ENCODE data around the gene DVL3. TPM values are rescaled to one million over a fixed set of nuclear protein-coding genes. Genes with fewer than 3 reads are reported as not detected.

The DVL3 gene
- total RNA-seq, 1 experiment from 2014 or later: 60.7 TPM

DNA sequence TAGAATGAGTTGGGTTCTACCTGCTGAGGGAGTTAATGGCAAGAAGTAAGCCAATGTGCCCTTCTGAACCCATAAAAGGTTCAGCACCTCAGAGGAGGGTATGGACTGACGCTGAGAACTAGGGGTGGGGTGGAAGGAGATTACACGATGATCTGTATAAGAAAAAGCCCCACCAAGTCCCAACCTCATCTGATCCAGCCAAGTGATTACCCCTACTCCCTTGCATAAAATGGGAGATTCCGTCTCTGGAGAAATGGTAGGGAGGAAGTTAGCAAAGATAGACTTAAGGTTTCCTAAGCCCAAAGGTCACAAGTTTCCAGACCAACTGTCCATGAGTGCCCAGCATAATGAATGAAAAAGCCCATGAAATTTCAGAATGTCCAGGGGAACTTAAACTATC is 7.1 kb upstream of the DVL3 start:
- Histone ChIP-seq H3K36me3 (ENCODE audit: control insufficient read depth in 1 of 2, insufficient read depth in 2 of 2, low read length in 2 of 2) (peaks cover 11 to 20% of the 10 kb centered on the region in 2 experiments; a peak in 3 of 4 replicates), H3K27me3 (ENCODE audit: insufficient read depth, low read length) (no peaks in the 10 kb centered on the region), H3K4me1 (ENCODE audit: control insufficient read depth in 1 of 2, insufficient read depth in 2 of 2, low read length in 2 of 2) (peaks cover 0 to 17% of the 10 kb centered on the region in 2 experiments; a peak in 1 of 4 replicates), H3K4me3 (replicated peaks in 1 of 2; ENCODE audit: low read depth in 1 of 2, low read length in 2 of 2) (no peak overlapping the region), H3K79me2 (ENCODE audit: insufficient read depth, low read length) (no peaks in the 10 kb centered on the region), H2AFZ (ENCODE audit: low read depth, low read length, poor library complexity, severe bottlenecking) (no peak overlapping the region), H3K27ac (ENCODE audit: low read depth, low read length) (no peak overlapping the region), H3K9me2 (ENCODE audit: insufficient read depth) (no peaks in the 10 kb centered on the region), H3K4me2 (ENCODE audit: low read length) (no peak overlapping the region), H4K20me1 (ENCODE audit: insufficient read depth) (no peaks in the 10 kb centered on the region), H3K9ac (ENCODE audit: low read length) (no peak overlapping the region), H3K9me3 (ENCODE audit: control insufficient read depth in 1 of 2, insufficient read depth in 1 of 2, low read depth in 1 of 2, low read length in 2 of 2) (no peaks in the 10 kb centered on the region)
- ChIA-PET RAD21 (ENCODE audit: low non-redundant PET in 1 of 2, low total read pairs in 2 of 2, uncharacterized antibody in 2 of 2, unreplicated experiment in 2 of 2) (no interaction called here), CTCF (no interaction called here), POLR2A (no interaction called here)
- DNase-seq (ENCODE audit: low read depth, low spot score): no peak
- TF ChIP-seq, protein P1, sequence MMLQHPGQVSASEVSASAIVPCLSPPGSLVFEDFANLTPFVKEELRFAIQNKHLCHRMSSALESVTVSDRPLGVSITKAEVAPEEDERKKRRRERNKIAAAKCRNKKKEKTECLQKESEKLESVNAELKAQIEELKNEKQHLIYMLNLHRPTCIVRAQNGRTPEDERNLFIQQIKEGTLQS (IDR thresholded peaks at IDR 0.05): no peak
- no peak for TF ChIP-seq ZNF274 (IDR thresholded peaks at IDR 0.05; ENCODE audit: low read depth, low read length)
- no peak for TF ChIP-seq SP1 (IDR thresholded peaks at IDR 0.05; ENCODE audit: low read depth)
- no peak for TF ChIP-seq POLR2A (IDR thresholded peaks at IDR 0.05; ENCODE audit: borderline replicate concordance, extremely low read depth, insufficient read depth, insufficient read length)
- TF ChIP-seq, protein P2, sequence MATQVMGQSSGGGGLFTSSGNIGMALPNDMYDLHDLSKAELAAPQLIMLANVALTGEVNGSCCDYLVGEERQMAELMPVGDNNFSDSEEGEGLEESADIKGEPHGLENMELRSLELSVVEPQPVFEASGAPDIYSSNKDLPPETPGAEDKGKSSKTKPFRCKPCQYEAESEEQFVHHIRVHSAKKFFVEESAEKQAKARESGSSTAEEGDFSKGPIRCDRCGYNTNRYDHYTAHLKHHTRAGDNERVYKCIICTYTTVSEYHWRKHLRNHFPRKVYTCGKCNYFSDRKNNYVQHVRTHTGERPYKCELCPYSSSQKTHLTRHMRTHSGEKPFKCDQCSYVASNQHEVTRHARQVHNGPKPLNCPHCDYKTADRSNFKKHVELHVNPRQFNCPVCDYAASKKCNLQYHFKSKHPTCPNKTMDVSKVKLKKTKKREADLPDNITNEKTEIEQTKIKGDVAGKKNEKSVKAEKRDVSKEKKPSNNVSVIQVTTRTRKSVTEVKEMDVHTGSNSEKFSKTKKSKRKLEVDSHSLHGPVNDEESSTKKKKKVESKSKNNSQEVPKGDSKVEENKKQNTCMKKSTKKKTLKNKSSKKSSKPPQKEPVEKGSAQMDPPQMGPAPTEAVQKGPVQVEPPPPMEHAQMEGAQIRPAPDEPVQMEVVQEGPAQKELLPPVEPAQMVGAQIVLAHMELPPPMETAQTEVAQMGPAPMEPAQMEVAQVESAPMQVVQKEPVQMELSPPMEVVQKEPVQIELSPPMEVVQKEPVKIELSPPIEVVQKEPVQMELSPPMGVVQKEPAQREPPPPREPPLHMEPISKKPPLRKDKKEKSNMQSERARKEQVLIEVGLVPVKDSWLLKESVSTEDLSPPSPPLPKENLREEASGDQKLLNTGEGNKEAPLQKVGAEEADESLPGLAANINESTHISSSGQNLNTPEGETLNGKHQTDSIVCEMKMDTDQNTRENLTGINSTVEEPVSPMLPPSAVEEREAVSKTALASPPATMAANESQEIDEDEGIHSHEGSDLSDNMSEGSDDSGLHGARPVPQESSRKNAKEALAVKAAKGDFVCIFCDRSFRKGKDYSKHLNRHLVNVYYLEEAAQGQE (IDR thresholded peaks at IDR 0.05; ENCODE audit: low read depth): no peak
- no peak for TF ChIP-seq FOSL1 (IDR thresholded peaks at IDR 0.05; ENCODE audit: low read depth)
- TF ChIP-seq ELF1 (IDR thresholded peaks at IDR 0.05; ENCODE audit: borderline replicate concordance, low read depth): no peak
- TF ChIP-seq CTCF (IDR thresholded peaks at IDR 0.05 in 2 of 3, conservative IDR thresholded peaks at IDR 0.05 in 1 of 3; ENCODE audit: borderline replicate concordance in 1 of 3, insufficient read depth in 1 of 3, low read depth in 2 of 3, low read length in 2 of 3): no peak
- no peak for TF ChIP-seq TCF7L2 (IDR thresholded peaks at IDR 0.05; ENCODE audit: borderline replicate concordance, extremely low read depth, insufficient read depth, insufficient read length)
- no peak for ATAC-seq
- no TSS peak for BruUV-seq (replicated peaks)
- intact Hi-C loops (cut with micrococcal nuclease): no loop called here
